Stimulated activated memory B cell treated with anti-CD40 and anti-IgM and Interleukin-4, amounts not matched to agents 10 μg/mL and 1 μg/mL and 100 μg/mL, for 72 hours (primary cell): ENCODE results near the gene EPHA2.

Experiments
- ATAC-seq: fragments of 150-1000 bp; cut with Tn5 transposase; 2 replicates; pipeline ENCODE4 v1.10.0; 2021
- H3K27ac Mint-ChIP-seq: one replicate; pipeline ENCODE4 v1.8.0; 2022; ENCODE audit warnings: mild to moderate bottlenecking, mixed read lengths
- H3K27me3 Mint-ChIP-seq: one replicate; pipeline ENCODE4 v1.8.0; 2022; ENCODE audit warnings: mixed read lengths
- H3K36me3 Mint-ChIP-seq: one replicate; pipeline ENCODE4 v1.8.0; 2022; ENCODE audit warnings: mixed read lengths
- H3K4me1 Mint-ChIP-seq: one replicate; pipeline ENCODE4 v1.8.0; 2022; ENCODE audit warnings: mixed read lengths
- H3K4me3 Mint-ChIP-seq: one replicate; pipeline ENCODE4 v1.8.0; 2022; ENCODE audit warnings: mild to moderate bottlenecking, moderate library complexity, mixed read lengths
- H3K9me3 Mint-ChIP-seq: one replicate; pipeline ENCODE4 v1.8.0; 2022; ENCODE audit warnings: mixed read lengths

Gene EPHA2

GRCh38 chr1:16128338-16128741, 27.5 kb downstream of the EPHA2 start:
- Mint-ChIP-seq H3K27ac (no peak overlapping the region), H3K4me3 (no peak overlapping the region), H3K27me3 (peaks cover 63% of the 10 kb centered on the region), H3K9me3 (no peaks in the 10 kb centered on the region), H3K36me3 (no peaks in the 10 kb centered on the region), H3K4me1 (no peaks in the 10 kb centered on the region)
- ATAC-seq: no peak

DNA sequence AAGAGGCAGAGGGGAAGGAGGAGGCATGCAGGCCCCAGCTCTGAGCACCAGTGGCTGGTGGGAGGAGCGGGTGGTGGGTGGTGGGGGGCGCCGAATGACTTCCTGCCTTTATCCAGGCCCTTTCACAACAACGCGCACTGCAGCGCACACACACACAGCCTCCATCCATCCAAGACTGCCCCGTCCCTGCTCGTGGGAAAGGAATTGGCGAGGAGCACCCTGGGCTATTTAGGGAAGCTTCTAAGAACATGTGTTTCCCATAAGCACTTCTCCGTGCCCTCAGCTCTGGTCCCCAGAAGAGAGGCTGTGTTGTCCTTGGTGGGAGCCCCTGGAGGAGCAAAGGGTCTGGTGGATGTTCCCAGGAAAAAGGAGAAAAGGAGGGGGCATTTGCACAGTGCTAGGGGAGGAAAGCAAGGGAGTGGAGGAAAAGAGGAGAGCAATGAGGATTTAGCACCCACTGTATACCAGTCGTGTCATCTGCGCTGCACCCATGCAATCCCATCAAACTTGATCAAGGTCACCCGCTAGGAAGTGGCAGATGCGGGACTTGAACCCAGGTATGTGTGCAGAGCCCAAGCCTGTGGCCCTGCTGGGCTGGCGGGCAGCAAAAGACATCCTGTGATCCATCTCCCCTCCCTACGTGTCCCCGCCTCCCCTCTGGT, 28.1 kb downstream of the EPHA2 start:
- Mint-ChIP-seq H3K9me3 (no peaks in the 10 kb centered on the region), H3K4me3 (no peak overlapping the region), H3K4me1 (peaks cover 5% of the 10 kb centered on the region), H3K27me3 (peaks cover 68% of the 10 kb centered on the region), H3K27ac (no peak overlapping the region), H3K36me3 (no peaks in the 10 kb centered on the region)
- ATAC-seq: no peak

DNA sequence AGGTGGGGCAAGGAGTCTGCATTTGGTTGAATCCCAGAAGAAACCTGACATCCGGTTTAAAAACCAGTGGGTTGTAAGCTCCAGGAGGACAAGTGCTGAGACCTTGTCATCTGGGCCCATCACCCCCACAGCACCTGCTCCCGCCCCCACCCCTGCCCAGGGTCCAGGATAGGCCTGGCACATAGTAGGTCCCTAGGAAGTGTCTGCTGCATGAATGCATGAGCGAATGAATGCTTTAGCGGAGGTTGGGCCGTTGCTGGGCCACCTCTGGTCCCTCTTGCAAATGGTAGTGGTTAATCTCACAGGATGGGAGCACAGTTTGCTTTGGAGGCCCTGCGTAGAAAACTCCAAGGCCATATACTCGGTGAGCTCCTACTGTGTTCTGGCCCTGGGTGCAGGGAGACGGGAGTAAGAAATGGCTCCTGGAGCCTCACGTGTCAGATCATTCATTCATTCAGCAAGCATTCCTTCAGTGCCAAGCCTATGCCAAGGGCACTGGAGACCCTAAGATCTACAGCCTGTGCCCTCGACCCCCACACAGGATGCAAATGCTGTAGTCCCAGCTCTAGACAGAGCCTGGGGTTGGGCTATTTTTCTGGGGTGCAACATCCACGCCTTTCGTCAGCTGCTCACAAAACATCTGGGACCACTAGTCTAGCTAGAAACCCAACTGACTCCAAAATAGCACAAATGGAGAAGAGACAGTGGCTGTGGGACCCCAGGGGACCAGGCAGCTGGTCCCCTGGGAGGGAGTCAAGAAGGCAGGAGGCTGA, 28.9 kb downstream of the EPHA2 start:
- no peak for ATAC-seq
- H3K36me3 Mint-ChIP-seq: no peaks in the 10 kb centered on the region
- H3K27me3 Mint-ChIP-seq: peaks cover 77% of the 10 kb centered on the region
- H3K4me1 Mint-ChIP-seq: peaks cover 8% of the 10 kb centered on the region
- H3K27ac Mint-ChIP-seq: no peak overlapping the region
- H3K9me3 Mint-ChIP-seq: no peaks in the 10 kb centered on the region
- H3K4me3 Mint-ChIP-seq: no peak overlapping the region

- no peak overlapping the region for H3K27ac Mint-ChIP-seq
Observed at GRCh38 chr1:16126160-16126559, 29.7 kb downstream of the EPHA2 start.

DNA sequence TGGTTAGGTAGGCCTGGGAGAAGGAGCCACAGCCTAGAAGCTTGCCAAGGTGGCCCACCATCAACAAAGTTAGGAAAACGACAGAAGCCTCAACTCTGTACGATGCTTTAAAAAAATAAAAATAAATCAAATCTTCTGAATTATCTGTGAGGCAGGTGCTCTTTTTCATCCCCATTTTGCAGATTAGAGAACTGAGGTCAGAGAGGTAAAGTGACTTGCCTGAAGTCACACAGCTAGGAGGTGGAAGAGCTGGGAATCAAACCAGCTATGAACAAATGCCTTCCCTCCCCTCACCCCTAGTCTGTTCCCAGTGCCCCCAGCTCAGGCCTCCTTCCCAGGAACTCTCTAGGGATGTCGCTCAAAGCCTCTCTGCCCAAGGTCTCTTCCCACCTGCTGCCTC, 30.4 kb downstream of the EPHA2 start:
- peaks cover 8% of the 10 kb centered on the region for H3K4me1 Mint-ChIP-seq
- no peak overlapping the region for H3K27ac Mint-ChIP-seq
- no peak overlapping the region for H3K4me3 Mint-ChIP-seq
- H3K9me3 Mint-ChIP-seq: no peaks in the 10 kb centered on the region
- no peak for ATAC-seq
- H3K27me3 Mint-ChIP-seq: peaks cover 82% of the 10 kb centered on the region
- H3K36me3 Mint-ChIP-seq: no peaks in the 10 kb centered on the region

More at GRCh38 chr1:16126160-16126559, 29.7 kb downstream of the EPHA2 start:
- peaks cover 82% of the 10 kb centered on the region for H3K27me3 Mint-ChIP-seq
- no peaks in the 10 kb centered on the region for H3K9me3 Mint-ChIP-seq
- no peak for ATAC-seq
- H3K4me3 Mint-ChIP-seq: no peak overlapping the region
- H3K36me3 Mint-ChIP-seq: no peaks in the 10 kb centered on the region
- peaks cover 8% of the 10 kb centered on the region for H3K4me1 Mint-ChIP-seq

DNA sequence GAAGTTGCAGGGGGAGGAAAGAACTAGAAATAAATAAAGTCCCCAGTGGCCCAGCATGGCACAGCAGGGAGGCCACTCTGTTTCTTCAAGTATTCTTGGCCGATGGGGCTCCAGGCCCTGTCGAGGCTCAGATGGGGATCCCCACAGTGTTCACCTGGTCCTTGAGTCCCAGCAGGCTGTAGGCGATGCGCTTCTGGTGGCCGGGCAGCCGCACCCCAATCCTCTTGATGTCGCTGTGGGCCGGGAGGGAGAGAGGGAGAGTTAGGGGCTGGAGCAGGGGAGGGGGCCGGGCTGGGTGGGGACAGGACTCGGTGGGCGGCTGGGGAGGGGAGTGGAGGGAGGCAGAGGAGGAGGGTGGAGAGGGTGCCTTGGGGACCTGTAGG, 30.8 kb downstream of the EPHA2 start:
- no peaks in the 10 kb centered on the region for H3K36me3 Mint-ChIP-seq
- no peak overlapping the region for H3K4me3 Mint-ChIP-seq
- no peak for ATAC-seq
- H3K4me1 Mint-ChIP-seq: peaks cover 8% of the 10 kb centered on the region
- H3K27ac Mint-ChIP-seq: no peak overlapping the region
- no peaks in the 10 kb centered on the region for H3K9me3 Mint-ChIP-seq
- H3K27me3 Mint-ChIP-seq: peaks cover 80% of the 10 kb centered on the region

GRCh38 chr1:16124377-16125087, 31.3 kb downstream of the EPHA2 start:
- H3K27me3 Mint-ChIP-seq: peaks cover 74% of the 10 kb centered on the region
- H3K36me3 Mint-ChIP-seq: no peaks in the 10 kb centered on the region
- H3K27ac Mint-ChIP-seq: no peak overlapping the region
- ATAC-seq: no peak
- H3K4me1 Mint-ChIP-seq: peaks cover 8% of the 10 kb centered on the region
- H3K9me3 Mint-ChIP-seq: no peaks in the 10 kb centered on the region
- H3K4me3 Mint-ChIP-seq: no peak overlapping the region

DNA sequence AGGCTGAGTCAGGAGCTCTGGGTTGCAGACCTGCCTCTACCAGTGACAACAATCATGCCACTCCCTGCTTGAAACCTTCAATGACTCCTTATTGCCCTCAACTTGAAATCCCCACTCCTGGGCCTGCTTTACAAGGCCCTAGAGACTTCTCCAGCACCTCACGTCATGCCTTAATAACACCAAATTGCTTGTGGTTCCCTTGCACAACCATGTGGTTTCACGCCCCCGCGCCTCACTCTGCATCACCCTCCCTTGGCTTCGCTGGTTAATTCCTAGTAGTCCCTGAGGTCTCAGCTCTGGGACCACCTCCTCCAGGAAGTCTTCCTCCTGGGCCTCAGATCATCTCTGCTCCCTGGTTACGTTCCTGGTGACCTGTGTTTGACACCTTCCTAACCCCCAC, 33.0 kb downstream of the EPHA2 start:
- H3K4me3 Mint-ChIP-seq: no peak overlapping the region
- H3K27ac Mint-ChIP-seq: no peak overlapping the region
- H3K36me3 Mint-ChIP-seq: no peaks in the 10 kb centered on the region
- H3K27me3 Mint-ChIP-seq: peaks cover 58% of the 10 kb centered on the region
- H3K4me1 Mint-ChIP-seq: peaks cover 8% of the 10 kb centered on the region
- ATAC-seq: peak; percentile 67
- H3K9me3 Mint-ChIP-seq: no peaks in the 10 kb centered on the region

DNA sequence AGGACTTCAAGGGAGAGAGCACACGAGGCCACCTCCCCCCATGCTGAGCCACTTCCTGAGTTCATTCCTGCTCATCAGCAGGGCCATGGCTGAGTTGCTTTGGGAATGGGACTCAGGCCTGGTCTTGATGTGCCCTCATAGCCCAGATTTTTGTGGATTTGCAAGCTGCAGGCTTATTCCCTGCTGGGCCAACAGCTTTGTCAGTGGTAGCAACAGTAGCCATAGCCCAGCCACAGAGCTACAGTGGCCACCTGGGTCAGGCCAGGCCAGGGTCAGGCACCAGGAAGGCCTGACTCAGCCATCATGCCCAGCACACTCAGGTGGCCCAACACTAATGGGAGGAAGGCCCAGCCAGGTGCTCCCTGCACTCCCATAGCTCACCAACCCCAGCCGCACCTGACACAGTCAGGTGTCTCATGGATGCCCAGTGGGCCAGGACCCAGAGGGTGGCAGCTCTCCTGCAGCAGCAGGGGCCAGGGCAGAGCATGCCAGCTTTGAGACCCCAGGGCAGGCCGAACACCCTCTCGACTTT, 33.5 kb downstream of the EPHA2 start:
- no peaks in the 10 kb centered on the region for H3K9me3 Mint-ChIP-seq
- H3K4me3 Mint-ChIP-seq: no peak overlapping the region
- H3K27ac Mint-ChIP-seq: no peak overlapping the region
- H3K27me3 Mint-ChIP-seq: peaks cover 56% of the 10 kb centered on the region
- ATAC-seq: no peak
- H3K36me3 Mint-ChIP-seq: no peaks in the 10 kb centered on the region
- peaks cover 8% of the 10 kb centered on the region for H3K4me1 Mint-ChIP-seq

DNA sequence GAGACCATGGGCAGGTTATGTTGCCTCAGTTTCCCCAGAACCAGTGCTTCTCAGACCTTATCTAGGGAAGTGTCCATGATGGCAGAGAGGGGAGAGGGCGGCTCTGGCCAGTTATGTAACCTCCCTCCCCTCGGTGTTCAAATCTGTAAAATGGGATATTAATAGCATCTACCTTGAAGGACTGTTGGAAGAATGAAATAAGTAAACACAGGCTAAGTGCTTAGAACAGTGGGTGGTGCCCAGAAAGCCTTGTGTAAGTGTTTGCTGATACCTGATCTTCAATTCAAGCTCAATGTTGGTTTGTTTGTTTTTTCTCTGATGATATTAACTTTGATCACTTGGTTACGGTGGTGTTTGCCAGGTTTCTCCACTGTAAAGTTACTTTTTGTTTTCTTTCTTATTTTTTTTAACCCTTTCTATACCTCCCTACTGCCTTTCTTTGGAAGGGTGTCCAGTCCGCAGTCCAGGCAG, 34.9 kb downstream of the EPHA2 start:
- Mint-ChIP-seq H3K27ac (no peak overlapping the region), H3K4me1 (peaks cover 8% of the 10 kb centered on the region), H3K27me3 (peaks cover 55% of the 10 kb centered on the region), H3K4me3 (no peak overlapping the region), H3K9me3 (no peaks in the 10 kb centered on the region), H3K36me3 (no peaks in the 10 kb centered on the region)
- ATAC-seq: no peak

DNA sequence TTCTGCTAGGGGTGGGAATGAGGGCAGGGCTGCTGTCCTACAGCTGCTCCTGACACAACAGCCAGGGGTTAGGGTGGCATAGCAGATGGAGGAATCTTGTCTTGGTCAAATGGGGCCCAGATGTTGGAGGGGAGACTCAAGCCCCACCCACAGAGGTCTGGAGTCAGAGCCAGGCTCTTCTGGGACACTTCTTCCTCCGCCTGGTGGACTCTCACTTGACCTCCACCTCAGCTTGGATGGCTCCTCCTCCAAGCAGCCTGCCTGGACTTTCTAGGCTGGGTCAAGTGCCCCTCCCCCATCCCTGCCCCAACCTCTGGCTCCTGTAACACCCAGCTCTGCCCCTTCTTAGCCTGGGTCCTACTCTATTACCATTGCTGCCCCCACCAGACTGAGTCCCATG, 35.5 kb downstream of the EPHA2 start:
- H3K9me3 Mint-ChIP-seq: no peaks in the 10 kb centered on the region
- peaks cover 8% of the 10 kb centered on the region for H3K4me1 Mint-ChIP-seq
- ATAC-seq: no peak
- H3K27ac Mint-ChIP-seq: no peak overlapping the region
- H3K4me3 Mint-ChIP-seq: no peak overlapping the region
- peaks cover 49% of the 10 kb centered on the region for H3K27me3 Mint-ChIP-seq
- no peaks in the 10 kb centered on the region for H3K36me3 Mint-ChIP-seq

DNA sequence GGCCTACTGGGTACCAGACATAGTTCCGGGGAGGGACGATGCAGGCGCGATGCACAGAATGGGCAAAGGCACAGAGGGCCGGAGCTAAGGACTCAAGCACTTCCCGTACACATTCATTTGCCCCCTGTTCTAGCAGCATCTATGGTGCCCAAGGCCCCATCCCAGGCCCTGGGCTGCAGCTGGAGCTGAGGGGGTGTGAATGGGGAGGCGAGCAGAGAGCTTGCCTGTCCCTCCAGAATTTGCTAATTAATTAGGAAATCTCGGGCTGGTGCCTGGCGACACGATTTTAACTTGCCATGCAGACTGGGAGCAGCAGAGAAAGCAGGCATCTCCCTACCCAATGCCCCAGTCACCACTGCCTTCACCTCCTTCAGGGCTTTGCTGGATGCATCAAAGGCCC, 35.9 kb downstream of the EPHA2 start:
- H3K4me1 Mint-ChIP-seq: peaks cover 8% of the 10 kb centered on the region
- no peaks in the 10 kb centered on the region for H3K9me3 Mint-ChIP-seq
- no peak overlapping the region for H3K27ac Mint-ChIP-seq
- no peaks in the 10 kb centered on the region for H3K36me3 Mint-ChIP-seq
- no peak overlapping the region for H3K4me3 Mint-ChIP-seq
- peaks cover 46% of the 10 kb centered on the region for H3K27me3 Mint-ChIP-seq
- no peak for ATAC-seq

GRCh38 chr1:16119504-16119903, 36.4 kb downstream of the EPHA2 start:
- H3K27me3 Mint-ChIP-seq: peaks cover 41% of the 10 kb centered on the region
- H3K9me3 Mint-ChIP-seq: no peaks in the 10 kb centered on the region
- peaks cover 8% of the 10 kb centered on the region for H3K4me1 Mint-ChIP-seq
- H3K27ac Mint-ChIP-seq: no peak overlapping the region
- H3K4me3 Mint-ChIP-seq: no peak overlapping the region
- no peaks in the 10 kb centered on the region for H3K36me3 Mint-ChIP-seq
- ATAC-seq: no peak

DNA sequence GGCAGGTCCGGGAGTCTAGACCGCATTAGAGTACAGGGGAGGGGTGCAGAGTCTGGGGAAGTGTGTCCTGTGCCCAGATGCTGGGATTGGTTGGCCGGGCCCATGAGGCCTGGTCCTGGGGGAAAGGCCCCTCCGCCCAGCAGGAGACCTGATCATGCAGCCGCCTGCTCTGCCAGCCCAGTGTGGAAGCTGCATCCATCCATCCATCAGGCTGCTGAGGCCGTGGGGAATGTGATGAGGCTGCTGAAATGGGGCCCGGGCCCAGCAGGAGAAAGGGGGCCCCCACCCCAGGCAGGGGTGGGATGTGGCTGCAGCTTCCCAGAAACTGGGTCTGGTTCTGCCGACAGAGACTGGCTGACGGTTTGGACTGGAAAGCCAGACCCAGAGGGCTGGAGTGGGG, 37.2 kb downstream of the EPHA2 start:
- Mint-ChIP-seq H3K27me3 (peaks cover 37% of the 10 kb centered on the region), H3K27ac (no peak overlapping the region)
- no peak for ATAC-seq

GRCh38 chr1:16117936-16118335, 37.9 kb downstream of the EPHA2 start:
- no peaks in the 10 kb centered on the region for H3K36me3 Mint-ChIP-seq
- peaks cover 4% of the 10 kb centered on the region for H3K4me1 Mint-ChIP-seq
- H3K9me3 Mint-ChIP-seq: no peaks in the 10 kb centered on the region
- peaks cover 39% of the 10 kb centered on the region for H3K27me3 Mint-ChIP-seq
- no peak overlapping the region for H3K4me3 Mint-ChIP-seq
- no peak for ATAC-seq
- no peak overlapping the region for H3K27ac Mint-ChIP-seq

More for the DNA sequence above, 37.2 kb downstream of the EPHA2 start:
- no peaks in the 10 kb centered on the region for H3K36me3 Mint-ChIP-seq
- H3K9me3 Mint-ChIP-seq: no peaks in the 10 kb centered on the region
- H3K4me1 Mint-ChIP-seq: peaks cover 8% of the 10 kb centered on the region
- H3K4me3 Mint-ChIP-seq: no peak overlapping the region
